AG09309 (cell line): ENCODE data around the gene SLC24A3.

Experiments used
- DNase-seq: peaks from one replicate; pipeline ENCODE4 v3.0.0-alpha.2; 2010; ENCODE audit warnings: low read depth
- H3K4me3 ChIP-seq: 2 replicates; pipeline ENCODE4 v1.5.1; 2011; ENCODE audit warnings: mild to moderate bottlenecking, low read depth, low read length, moderate library complexity; ENCODE audit not compliant: control insufficient read depth
- CTCF ChIP-seq: IDR thresholded peaks from 2 replicates; pipeline ENCODE4 v1.5.1; 2011; ENCODE audit warnings: mild to moderate bottlenecking, low read depth, low read length, inconsistent platforms; ENCODE audit not compliant: insufficient read depth, control insufficient read depth; ENCODE audit errors: missing control alignments

The SLC24A3 gene

GRCh38 chr20:19757487-19758132, 545.2 kb downstream of the SLC24A3 start:
- no peak for TF ChIP-seq CTCF
- H3K4me3 ChIP-seq, result peak overlapping the region; percentile 85
- DNase-seq, result no peak

DNA sequence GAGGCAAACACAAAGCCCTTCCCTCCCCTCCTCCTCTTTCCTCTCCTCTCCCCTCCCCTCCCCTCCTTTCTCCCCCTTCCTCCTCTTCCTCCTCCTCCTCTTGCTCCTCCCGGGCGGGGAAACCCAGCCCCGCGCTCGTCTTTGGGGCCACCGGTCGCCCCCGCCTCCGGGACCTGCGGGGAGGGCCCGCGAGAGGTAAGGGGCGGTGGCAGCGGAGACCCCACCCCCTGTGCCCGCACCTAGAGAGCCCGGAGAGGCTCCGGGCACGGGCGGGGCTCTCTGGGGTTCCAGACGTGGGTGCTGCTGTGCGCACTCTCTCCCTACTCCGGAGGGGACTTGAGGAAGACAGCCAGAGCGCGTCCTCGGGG, 545.7 kb downstream of the SLC24A3 start, which contains the start of gene RIN2:
Gene RIN2, plus strand, starts transcription at position 126 of the 368 bp plus-strand sequence. CDS start 131,344 bp downstream, outside the sequence.
- H3K4me3 ChIP-seq, result peak within 1 kb of the TSS; percentile 85
- no peak for TF ChIP-seq CTCF

DNA sequence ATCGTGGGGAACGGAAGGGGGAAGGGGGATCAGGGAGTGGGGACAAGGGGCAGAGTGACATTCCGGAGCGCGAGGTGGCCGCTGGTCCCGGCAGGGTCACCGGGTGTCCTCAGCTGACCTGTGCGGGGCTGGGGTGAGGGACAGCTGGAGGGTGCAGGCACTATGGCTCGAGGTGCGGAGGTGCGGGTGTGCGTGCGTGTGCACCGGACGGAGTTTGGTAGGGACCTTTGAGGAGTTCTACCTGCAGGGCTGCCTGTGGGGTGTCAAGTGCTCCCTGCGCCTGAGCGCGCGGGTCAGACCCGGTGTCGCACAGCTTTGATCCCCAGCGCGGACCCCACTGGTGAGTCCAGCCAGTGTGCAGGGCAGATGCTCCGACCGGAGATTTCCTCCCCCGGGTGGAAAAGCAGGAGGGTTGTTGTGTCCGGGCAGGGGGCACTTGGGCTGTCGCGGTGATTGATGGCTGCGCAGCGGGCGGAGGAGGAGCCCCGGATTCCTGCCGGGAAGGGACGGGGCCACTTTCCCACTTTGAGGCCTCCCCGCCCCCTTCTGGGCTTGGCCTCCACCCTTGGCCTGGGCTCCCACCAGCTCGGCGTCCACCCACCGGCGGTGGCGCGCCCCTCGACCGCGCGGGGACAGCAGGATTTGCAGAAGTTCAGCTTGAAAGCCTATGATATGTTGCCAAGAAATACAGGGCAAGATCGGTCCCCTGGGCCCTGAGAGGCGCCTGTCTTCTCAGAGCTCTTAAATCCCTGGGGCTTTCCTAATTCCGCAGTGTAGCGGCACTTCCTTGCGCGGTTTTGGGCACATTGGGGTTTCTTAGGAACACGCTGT, 546.3 kb downstream of the SLC24A3 start:
- H3K4me3 ChIP-seq, result peak overlapping the region; percentile 85
- DNase-seq, result no peak
- no peak for TF ChIP-seq CTCF

More for the DNA sequence above, 545.7 kb downstream of the SLC24A3 start, which contains the start of gene RIN2:
- DNase-seq, result no peak

DNA sequence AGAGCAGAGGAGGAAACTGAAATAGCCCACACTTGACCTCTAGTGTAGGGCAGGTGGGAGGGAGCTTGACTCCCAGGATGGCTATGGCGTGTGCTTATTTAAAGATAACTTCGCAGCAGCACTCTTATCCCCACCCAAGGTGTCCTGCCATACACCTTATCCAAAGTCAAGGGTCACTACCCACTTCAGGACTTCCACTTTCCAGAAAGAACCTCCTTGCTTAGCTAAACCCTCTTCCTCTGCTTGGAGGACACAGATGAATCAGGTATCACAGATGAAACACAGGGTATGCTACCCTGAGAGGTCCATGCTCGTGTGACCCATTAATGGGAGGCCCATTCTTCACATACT, 547.9 kb downstream of the SLC24A3 start:
- no peak for TF ChIP-seq CTCF
- DNase-seq, result no peak
- H3K4me3 ChIP-seq, result no peak overlapping the region

DNA sequence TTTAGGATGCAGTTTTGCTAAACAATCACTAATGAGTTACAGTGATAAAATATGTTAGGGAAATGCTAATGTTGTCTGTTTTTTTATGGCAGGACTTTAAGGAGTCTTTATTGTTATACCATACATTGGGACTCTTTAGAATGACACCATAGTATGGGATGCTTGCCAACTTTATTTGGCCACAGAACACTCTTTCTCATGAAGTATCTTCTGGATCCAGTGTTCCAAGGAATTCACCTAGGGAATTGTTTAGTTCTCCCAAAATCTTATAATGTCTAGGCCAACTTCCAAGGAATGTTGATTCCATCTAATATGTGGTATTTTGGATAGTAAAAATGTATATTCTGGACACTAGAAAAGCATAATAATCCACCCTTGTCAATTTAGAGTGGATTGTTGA, 548.9 kb downstream of the SLC24A3 start:
- no peak overlapping the region for H3K4me3 ChIP-seq
- DNase-seq, result no peak
- no peak for TF ChIP-seq CTCF

DNA sequence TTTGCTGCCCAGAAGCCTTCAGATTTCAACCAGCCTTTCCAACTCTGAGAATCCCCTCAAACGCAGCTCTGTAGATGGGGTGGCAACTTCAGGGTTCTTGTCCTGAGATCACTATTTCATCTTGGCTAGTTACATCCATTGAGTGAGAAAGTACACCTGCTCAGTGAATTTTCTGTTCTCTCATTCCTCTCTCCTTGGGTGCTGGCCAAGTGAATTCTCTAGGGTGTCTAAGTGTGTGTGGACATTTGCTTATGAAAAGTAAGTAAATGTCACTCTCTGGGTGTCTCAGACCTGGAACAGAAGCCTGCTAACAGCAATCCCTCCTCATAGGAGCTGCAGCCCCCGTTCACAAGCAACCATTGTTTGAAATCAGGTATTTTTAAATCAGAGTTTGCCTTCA, 549.4 kb downstream of the SLC24A3 start:
- no peak for DNase-seq
- TF ChIP-seq CTCF, result no peak

More for the DNA sequence above, 549.4 kb downstream of the SLC24A3 start:
- H3K4me3 ChIP-seq, result no peak overlapping the region
